OCI-LY3 (cell line): ENCODE data around the gene EIPR1.

Experiments used
- H2AFZ ChIP-seq: fragments of 200-600, 300-600 bp; shearing (Covaris generic); 2 replicates; pipeline ENCODE4 v1.6.0; 2014; ENCODE audit warnings: antibody characterized with exemption, low read depth, low read length
- H3K27ac ChIP-seq: fragments of 200-600, 300-600 bp; sonication (generic); 2 replicates; pipeline ENCODE4 v1.5.1; 2014; ENCODE audit warnings: mild to moderate bottlenecking, low read length, moderate library complexity, mixed read lengths
- H3K27me3 ChIP-seq: fragments of 200-600, 300-600 bp; sonication (generic); 2 replicates; pipeline ENCODE4 v1.6.1; 2014; ENCODE audit warnings: low read depth, low read length, mixed read lengths
- H3K36me3 ChIP-seq: fragments of 200-600, 300-600 bp; sonication (generic); replicated peaks from 2 replicates; pipeline ENCODE3; 2014; ENCODE audit warnings: low read depth, low read length, mixed read lengths
- H3K4me1 ChIP-seq: fragments of 300-600, 200-600 bp; sonication (generic); 2 replicates; pipeline ENCODE4 v1.6.1; 2014; ENCODE audit warnings: low read length, mixed read lengths
- H3K4me2 ChIP-seq: fragments of 200-600, 300-600 bp; sonication (generic); 2 replicates; pipeline ENCODE4 v1.6.1; 2014; ENCODE audit warnings: low read length, mixed read lengths
- H3K4me3 ChIP-seq: fragments of 300-600, 200-600 bp; sonication (generic); 2 replicates; pipeline ENCODE4 v1.5.1; 2014; ENCODE audit warnings: antibody characterized with exemption, mild to moderate bottlenecking, low read length, moderate library complexity
- H3K79me2 ChIP-seq: fragments of 300-600, 200-600 bp; shearing (Covaris generic); 2 replicates; pipeline ENCODE4 v1.6.1; 2014; ENCODE audit warnings: mild to moderate bottlenecking, low read length, mixed read lengths
- H3K9ac ChIP-seq: fragments of 300-600, 200-600 bp; shearing (Covaris generic); 2 replicates; pipeline ENCODE4 v1.6.0; 2014; ENCODE audit warnings: mild to moderate bottlenecking, low read length, moderate library complexity
- H3K9me3 ChIP-seq: fragments of 200-600, 300-600 bp; shearing (Covaris generic); 2 replicates; pipeline ENCODE4 v1.6.1; 2014; ENCODE audit warnings: low read length, mixed read lengths; ENCODE audit not compliant: insufficient read depth
- H4K20me1 ChIP-seq: fragments of 200-600, 300-600 bp; sonication (generic); 2 replicates; pipeline ENCODE4 v1.6.1; 2016; ENCODE audit warnings: low read length, mixed read lengths; ENCODE audit not compliant: insufficient read depth
- CTCF ChIP-seq: fragments of 200-600, 300-600 bp; sonication (generic); IDR thresholded peaks from 2 replicates; pipeline ENCODE4 v1.5.1; 2014; ENCODE audit warnings: antibody characterized with exemption, low read length, low read depth
- EZH2phosphoT487 ChIP-seq: fragments of 200-600 bp; shearing (Covaris generic); IDR thresholded peaks from 2 replicates; pipeline ENCODE4 v1.6.1; 2018; ENCODE audit warnings: antibody characterized with exemption, mixed run types, low read depth

Gene EIPR1

GRCh38 chr2:3280683-3281520, 96.7 kb downstream of the EIPR1 start:
- H3K4me1 ChIP-seq = no peaks in the 10 kb centered on the region
- H2AFZ ChIP-seq = no peak overlapping the region
- H3K4me2 ChIP-seq = no peak overlapping the region
- H3K9me3 ChIP-seq = peaks cover under 1% of the 10 kb centered on the region; the same call in 1 of the 2 replicates
- H3K27ac ChIP-seq = no peak overlapping the region
- no peaks in the 10 kb centered on the region for H3K27me3 ChIP-seq
- peaks cover 4% of the 10 kb centered on the region for H3K36me3 ChIP-seq
- H4K20me1 ChIP-seq = no peaks in the 10 kb centered on the region
- no peak overlapping the region for H3K9ac ChIP-seq
- TF ChIP-seq CTCF (no peak), EZH2phosphoT487 (no peak)
- H3K4me3 ChIP-seq = no peak overlapping the region
- H3K79me2 ChIP-seq = 0 out of 2 replicates have a peak, but pooled peaks cover 2% of the 10 kb centered on the region

GRCh38 chr2:3280197-3280596, 97.4 kb downstream of the EIPR1 start:
- Histone ChIP-seq H3K9ac (no peak overlapping the region), H4K20me1 (no peaks in the 10 kb centered on the region), H3K27me3 (no peaks in the 10 kb centered on the region), H3K79me2 (no peaks in the 10 kb centered on the region), H2AFZ (no peak overlapping the region), H3K4me1 (no peaks in the 10 kb centered on the region), H3K36me3 (peaks cover 5% of the 10 kb centered on the region), H3K4me2 (no peak overlapping the region), H3K9me3 (peaks cover 6% of the 10 kb centered on the region; the same call in 1 of the 2 replicates), H3K4me3 (no peak overlapping the region), H3K27ac (no peak overlapping the region)
- TF ChIP-seq CTCF = no peak
- no peak for TF ChIP-seq EZH2phosphoT487

GRCh38 chr2:3279236-3279960, 98.2 kb downstream of the EIPR1 start:
- Histone ChIP-seq H3K9ac (no peak overlapping the region), H3K4me3 (no peak overlapping the region), H3K27ac (no peak overlapping the region), H3K9me3 (peaks cover 12% of the 10 kb centered on the region), H3K27me3 (no peaks in the 10 kb centered on the region), H3K36me3 (peaks cover 5% of the 10 kb centered on the region), H3K79me2 (no peaks in the 10 kb centered on the region), H3K4me2 (no peak overlapping the region), H3K4me1 (no peaks in the 10 kb centered on the region), H2AFZ (no peak overlapping the region), H4K20me1 (no peaks in the 10 kb centered on the region)
- no peak for TF ChIP-seq EZH2phosphoT487
- TF ChIP-seq CTCF = no peak

- Histone ChIP-seq H3K4me1 (no peaks in the 10 kb centered on the region), H4K20me1 (no peaks in the 10 kb centered on the region), H3K36me3 (peaks cover 11% of the 10 kb centered on the region), H3K9ac (no peak overlapping the region), H3K4me3 (no peak overlapping the region), H3K79me2 (peaks cover 5% of the 10 kb centered on the region), H3K27me3 (no peaks in the 10 kb centered on the region), H2AFZ (no peak overlapping the region), H3K4me2 (no peak overlapping the region), H3K9me3 (peaks cover 12% of the 10 kb centered on the region), H3K27ac (no peak overlapping the region)
- TF ChIP-seq CTCF (no peak), EZH2phosphoT487 (no peak)
These were observed 98.9 kb downstream of the EIPR1 start for GRCh38 chr2:3278521-3279218.
